ENCODE results near the gene UQCRH.
"Not testable (repeated sequence)": the region's sequence is repeated elsewhere in the genome, so short reads cannot be mapped to it uniquely, and the experiment has no call there.

Gene UQCRH

GRCh38 chr1:46333300-46334029, 30.0 kb downstream of the UQCRH start:
- DNase-seq (ENCODE audit: low spot score), result peak; percentile 22

- no peak for DNase-seq (ENCODE audit: low spot score)
Observed at GRCh38 chr1:46334030-46334384, 30.5 kb downstream of the UQCRH start.

- no peak for DNase-seq (ENCODE audit: low spot score)
Observed at GRCh38 chr1:46335081-46335480, 31.6 kb downstream of the UQCRH start.

GRCh38 chr1:46337409-46337808, 33.9 kb downstream of the UQCRH start:
- DNase-seq (ENCODE audit: low spot score), result not testable (repeated sequence)

- DNase-seq (ENCODE audit: low spot score), result peak; percentile 84
Observed at GRCh38 chr1:46340404-46341221, 37.1 kb downstream of the UQCRH start, which contains the start of gene NSUN4. NSUN4 (plus strand) TSS chr1:46340807; CDS start chr1:46340827, 20 bp downstream.

- no peak for DNase-seq (ENCODE audit: low spot score)
Observed at GRCh38 chr1:46341222-46342083, 38.0 kb downstream of the UQCRH start.

- no peak for DNase-seq (ENCODE audit: low spot score)
Observed at GRCh38 chr1:46342084-46342656, 38.7 kb downstream of the UQCRH start.

GRCh38 chr1:46342677-46343350, 39.3 kb downstream of the UQCRH start:
- DNase-seq (ENCODE audit: low spot score), result no peak

- DNase-seq (ENCODE audit: low spot score), result no peak
Observed at GRCh38 chr1:46343351-46343695, 39.8 kb downstream of the UQCRH start.

GRCh38 chr1:46343705-46344104, 40.2 kb downstream of the UQCRH start:
- DNase-seq (ENCODE audit: low spot score), result no peak

GRCh38 chr1:46344481-46344880, 41.0 kb downstream of the UQCRH start:
- DNase-seq (ENCODE audit: low spot score), result no peak

GRCh38 chr1:46345281-46345680, 41.8 kb downstream of the UQCRH start:
- DNase-seq (ENCODE audit: low spot score), result no peak

GRCh38 chr1:46352363-46352762, 48.9 kb downstream of the UQCRH start:
- DNase-seq (ENCODE audit: low spot score), result no peak

- DNase-seq (ENCODE audit: low spot score), result not testable (repeated sequence)
Observed at GRCh38 chr1:46355920-46356319, 52.4 kb downstream of the UQCRH start.

GRCh38 chr1:46362158-46362557, 58.7 kb downstream of the UQCRH start:
- DNase-seq (ENCODE audit: low spot score), result no peak

- DNase-seq (ENCODE audit: low spot score), result no peak
Observed at GRCh38 chr1:46363121-46363520, 59.6 kb downstream of the UQCRH start.

- no peak for DNase-seq (ENCODE audit: low spot score)
Observed at GRCh38 chr1:46364612-46365011, 61.1 kb downstream of the UQCRH start.

- not testable (repeated sequence) for DNase-seq (ENCODE audit: low spot score)
Observed at GRCh38 chr1:46365796-46366195, 62.3 kb downstream of the UQCRH start.
